ENCODE results near the gene EEF2KMT. TPM values are rescaled to one million over a fixed set of nuclear protein-coding genes. Genes with fewer than 3 reads are reported as not detected.
"Not testable (repeated sequence)": the region's sequence is repeated elsewhere in the genome, so short reads cannot be mapped to it uniquely, and the experiment has no call there.

Gene EEF2KMT
- total and polyA plus RNA-seq, 2 of the 13 experiments (the other 11 are each of a cell fraction or from before 2014, with no cell fraction given): 10.7 to 26.9 TPM

GRCh38 chr16:5134739-5135452 lies 37.3 kb upstream of the EEF2KMT start (continued):
- peak; percentile 83 for TF ChIP-seq POGZ (CRISPR knock-in tag; IDR thresholded peaks at IDR 0.05)
- peak; percentile 74 for TF ChIP-seq UBTF (CRISPR knock-in tag; IDR thresholded peaks at IDR 0.05)
- TF ChIP-seq ADNP (CRISPR knock-in tag; IDR thresholded peaks at IDR 0.05): peak; percentile 84; the same call in 1 of the 2 replicates
- peak; percentile 93; the same call in 1 of the 2 replicates for TF ChIP-seq ZNF350 (CRISPR knock-in tag; IDR thresholded peaks at IDR 0.05; ENCODE audit: borderline replicate concordance, low read depth)
- peak; percentile 82; the same call in 1 of the 2 replicates for TF ChIP-seq SMAD1 (CRISPR knock-in tag; IDR thresholded peaks at IDR 0.05; ENCODE audit: borderline replicate concordance, low read depth)
- TF ChIP-seq ZNF580 (CRISPR knock-in tag; IDR thresholded peaks at IDR 0.05; ENCODE audit: borderline replicate concordance, low read depth): peak; percentile 92; the same call in 1 of the 2 replicates
- peak; percentile 88; the same call in 1 of the 2 replicates for TF ChIP-seq AHDC1 (CRISPR knock-in tag; IDR thresholded peaks at IDR 0.05; ENCODE audit: borderline replicate concordance)
- peak; percentile 37; the same call in 1 of the 2 replicates for TF ChIP-seq SOX13 (IDR thresholded peaks at IDR 0.05)
- peak in 1 of 2 experiments; percentile 78; a peak in 2 of 4 replicates for TF ChIP-seq SOX13 (CRISPR knock-in tag; conservative IDR thresholded peaks at IDR 0.05 in 1 of 2, IDR thresholded peaks at IDR 0.05 in 1 of 2)
- peak; percentile 52; the same call in 1 of the 2 replicates for TF ChIP-seq ZNF460 (CRISPR knock-in tag; IDR thresholded peaks at IDR 0.05; ENCODE audit: borderline replicate concordance)
- TF ChIP-seq MYPOP (CRISPR knock-in tag; IDR thresholded peaks at IDR 0.05): peak; percentile 52; the same call in 1 of the 2 replicates
- TF ChIP-seq ZBTB34 (CRISPR knock-in tag; IDR thresholded peaks at IDR 0.05): peak; percentile 76; the same call in 1 of the 2 replicates
- TF ChIP-seq CREM (IDR thresholded peaks at IDR 0.05): peak; percentile 62; the same call in 1 of the 2 replicates
- not testable (repeated sequence) for TF ChIP-seq CREM (CRISPR knock-in tag; IDR thresholded peaks at IDR 0.05)
- 0 out of 2 replicates have a peak, but pooled peaks have one; percentile 56 for TF ChIP-seq BRD4 (CRISPR knock-in tag; IDR thresholded peaks at IDR 0.05)
- TF ChIP-seq SMARCC2 (IDR thresholded peaks at IDR 0.05): 0 out of 2 replicates have a peak, but pooled peaks have one; percentile 39
